Measurements from ENCODE around the gene HLA-B.

DNA sequence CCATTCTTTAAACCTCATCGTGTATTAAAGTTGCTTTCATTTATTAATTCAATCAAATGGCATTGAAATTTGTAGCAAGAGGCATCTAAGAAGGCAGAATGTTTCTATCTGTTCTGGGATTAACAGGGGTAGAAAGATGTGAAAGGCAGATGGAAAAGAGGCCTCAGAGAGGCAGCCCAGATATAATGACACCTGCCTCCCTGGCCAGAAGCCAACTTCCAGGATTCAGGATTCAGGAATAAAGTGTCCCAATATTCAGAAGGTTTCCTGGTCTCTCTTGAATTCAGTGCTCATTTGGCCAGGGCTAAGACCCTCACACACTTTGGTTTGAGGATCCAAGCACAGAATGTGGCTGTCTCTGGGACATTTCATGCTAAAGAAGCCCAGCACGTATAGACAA, 39.9 kb downstream of the HLA-B start:
- no peak for TF ChIP-seq EZH2 (IDR thresholded peaks at IDR 0.05; ENCODE audit: borderline replicate concordance, insufficient read depth, low read length, poor library complexity, severe bottlenecking)
- TF ChIP-seq, protein P1, sequence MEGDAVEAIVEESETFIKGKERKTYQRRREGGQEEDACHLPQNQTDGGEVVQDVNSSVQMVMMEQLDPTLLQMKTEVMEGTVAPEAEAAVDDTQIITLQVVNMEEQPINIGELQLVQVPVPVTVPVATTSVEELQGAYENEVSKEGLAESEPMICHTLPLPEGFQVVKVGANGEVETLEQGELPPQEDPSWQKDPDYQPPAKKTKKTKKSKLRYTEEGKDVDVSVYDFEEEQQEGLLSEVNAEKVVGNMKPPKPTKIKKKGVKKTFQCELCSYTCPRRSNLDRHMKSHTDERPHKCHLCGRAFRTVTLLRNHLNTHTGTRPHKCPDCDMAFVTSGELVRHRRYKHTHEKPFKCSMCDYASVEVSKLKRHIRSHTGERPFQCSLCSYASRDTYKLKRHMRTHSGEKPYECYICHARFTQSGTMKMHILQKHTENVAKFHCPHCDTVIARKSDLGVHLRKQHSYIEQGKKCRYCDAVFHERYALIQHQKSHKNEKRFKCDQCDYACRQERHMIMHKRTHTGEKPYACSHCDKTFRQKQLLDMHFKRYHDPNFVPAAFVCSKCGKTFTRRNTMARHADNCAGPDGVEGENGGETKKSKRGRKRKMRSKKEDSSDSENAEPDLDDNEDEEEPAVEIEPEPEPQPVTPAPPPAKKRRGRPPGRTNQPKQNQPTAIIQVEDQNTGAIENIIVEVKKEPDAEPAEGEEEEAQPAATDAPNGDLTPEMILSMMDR (IDR thresholded peaks at IDR 0.05; ENCODE audit: poor library complexity, severe bottlenecking): no peak

Measured in neural cell (in vitro differentiated cells).